CD14-positive monocyte (primary cell): ENCODE results near the gene C8G. TPM values are rescaled to one million over a fixed set of nuclear protein-coding genes. Genes with fewer than 3 reads are reported as not detected.

Source experiments
- DNase-seq, 3 donors: peaks; one replicate each; pipeline ENCODE4 v3.0.0-alpha.2; 2011 to 2022
- H2AFZ ChIP-seq: 2 replicates; pipeline ENCODE4 v1.6.0; 2012; ENCODE audit warnings: mild to moderate bottlenecking, low read depth, low read length, inconsistent platforms; ENCODE audit not compliant: insufficient read depth, poor library complexity, severe bottlenecking
- H3K27ac ChIP-seq, 2 donors: 1 replicate in 1 of 2; 2 replicates in 1 of 2; pipeline ENCODE4 v1.5.1; 2012 to 2013; ENCODE audit warnings: low read length in 2 of 2, control low read depth in 1 of 2, inconsistent platforms in 1 of 2, low read depth in 1 of 2, mild to moderate bottlenecking in 1 of 2
- H3K27me3 ChIP-seq, 2 donors: one replicate each; pipeline versions ENCODE4 v1.6.0 to v1.6.1; 2011 to 2013; ENCODE audit warnings: low read length in 2 of 2; ENCODE audit not compliant: control insufficient read depth in 2 of 2, insufficient read depth in 2 of 2
- H3K36me3 ChIP-seq, 2 donors: replicated peaks in 1 of 2; 1 replicate in 1 of 2; 2 replicates in 1 of 2; pipeline versions ENCODE4 v1.5.1 to v1.6.1; 2012 to 2013; ENCODE audit warnings: low read length in 2 of 2, control low read depth in 1 of 2, inconsistent platforms in 1 of 2, mild to moderate bottlenecking in 1 of 2; ENCODE audit not compliant: insufficient read depth in 2 of 2, control insufficient read depth in 1 of 2
- H3K4me1 ChIP-seq, 2 donors: 1 replicate in 1 of 2; 2 replicates in 1 of 2; pipeline versions ENCODE4 v1.5.1 to v1.6.1; 2012 to 2013; ENCODE audit warnings: low read length in 2 of 2, control low read depth in 1 of 2, inconsistent platforms in 1 of 2, mild to moderate bottlenecking in 1 of 2, moderate library complexity in 1 of 2; ENCODE audit not compliant: insufficient read depth in 2 of 2, control insufficient read depth in 1 of 2
- H3K4me2 ChIP-seq: replicated peaks from 2 replicates; pipeline ENCODE3; 2012; ENCODE audit warnings: low read length, moderate library complexity, mild to moderate bottlenecking; ENCODE audit not compliant: poor library complexity, severe bottlenecking; ENCODE audit errors: extremely low read depth
- H3K4me3 ChIP-seq, 3 experiments: fragments of 200-600 bp in 1 of 3; sonication (generic) in 1 of 3; replicated peaks in 1 of 3; 1 replicate in 2 of 3; 2 replicates in 1 of 3; pipeline ENCODE4 v1.5.1; 2011 to 2013; ENCODE audit warnings: low read length in 3 of 3, mild to moderate bottlenecking in 3 of 3, control low read depth in 2 of 3, low read depth in 2 of 3, inconsistent platforms in 1 of 3, moderate library complexity in 1 of 3
- H3K79me2 ChIP-seq: 2 replicates; pipeline ENCODE4 v1.6.0; 2012; ENCODE audit warnings: mild to moderate bottlenecking, control low read depth, inconsistent platforms, low read length, moderate library complexity; ENCODE audit not compliant: insufficient read depth
- H3K9ac ChIP-seq: 2 replicates; pipeline ENCODE4 v1.6.0; 2017; ENCODE audit warnings: low read length, mild to moderate bottlenecking; ENCODE audit not compliant: insufficient read depth, poor library complexity, severe bottlenecking
- H3K9me3 ChIP-seq, 2 donors: replicated peaks in 1 of 2; 1 replicate in 1 of 2; 2 replicates in 1 of 2; pipeline versions ENCODE4 v1.5.1 to v1.6.1; 2012 to 2013; ENCODE audit warnings: low read length in 2 of 2, control low read depth in 1 of 2; ENCODE audit not compliant: control insufficient read depth in 1 of 2, insufficient read depth in 1 of 2
- H4K20me1 ChIP-seq: 2 replicates; pipeline ENCODE4 v1.6.0; 2012; ENCODE audit warnings: mild to moderate bottlenecking, low read length, control low read depth, moderate library complexity; ENCODE audit not compliant: insufficient read depth
- H3K27ac Mint-ChIP-seq, 7 donors: one replicate each; pipeline ENCODE4 v1.8.0; 2020; ENCODE audit warnings: mild to moderate bottlenecking in 7 of 7, mixed read lengths in 7 of 7, moderate library complexity in 6 of 7, inconsistent platforms in 2 of 7
- H3K27me3 Mint-ChIP-seq, 3 donors: one replicate each; pipeline ENCODE4 v1.8.0; 2021 to 2022; ENCODE audit warnings: low read depth in 3 of 3, mild to moderate bottlenecking in 3 of 3, mixed read lengths in 3 of 3, moderate library complexity in 3 of 3, inconsistent platforms in 1 of 3
- H3K36me3 Mint-ChIP-seq, 2 donors: one replicate each; pipeline ENCODE4 v1.8.0; 2020; ENCODE audit warnings: mixed read lengths in 2 of 2, inconsistent platforms in 1 of 2, mild to moderate bottlenecking in 1 of 2
- H3K4me1 Mint-ChIP-seq: one replicate; pipeline ENCODE4 v1.8.0; 2020; ENCODE audit warnings: mild to moderate bottlenecking, mixed read lengths
- H3K4me3 Mint-ChIP-seq, 2 donors: one replicate each; pipeline ENCODE4 v1.8.0; 2020; ENCODE audit warnings: mild to moderate bottlenecking in 2 of 2, mixed read lengths in 2 of 2, moderate library complexity in 1 of 2
- H3K9me3 Mint-ChIP-seq, 7 donors: one replicate each; pipeline ENCODE4 v1.8.0; 2020 to 2022; ENCODE audit warnings: mixed read lengths in 7 of 7, mild to moderate bottlenecking in 6 of 7, moderate library complexity in 6 of 7, inconsistent platforms in 2 of 7
- WGBS: methylation state at CpG from one replicate; pipeline ENCODE4 v1.1.5; 2013; ENCODE audit warnings: missing lambda C conversion rate; ENCODE audit not compliant: insufficient coverage; 5-methylcytosine and 5-hydroxymethylcytosine counted together
- intact Hi-C, 2 donors: fragments of 100-400 bp; cut with micrococcal nuclease; formaldehyde crosslinking; loops; one replicate each; pipeline versions ENCODE4 v1.15.0 to v1.15.1; 2023
- polyA plus RNA-seq, 3 donors: library from polyadenylated mRNA; depleted of rRNA in 1 of 3; unstranded in 2 of 3; stranded (reverse) in 1 of 3; fragments of 300-500 nt in 2 of 3; fragments of >200 nt in 1 of 3; fragmentation: Illumina TruSeq in 2 of 3; gene quantifications; 1 replicate in 2 of 3; 2 replicates in 1 of 3; pipeline ENCODE4 v1.2.3, GENCODE V29; 2012 to 2021
- TF ChIP-seq, protein P1 (sequence below): fragments of 200-600 bp; IDR thresholded peaks from one replicate; pipeline ENCODE4 v1.8.0; 2022; ENCODE audit warnings: antibody characterized with exemption, mild to moderate bottlenecking

C8G gene
- polyA plus RNA-seq, 3 donors = 0.55 to 0.72 TPM; not detected in 1

GRCh38 chr9:136947028-136947891 is 2.2 kb downstream of the C8G start:
- intact Hi-C loops = loop anchor here (10.0 kb wide), 3 partner anchors 88 to 142 kb away; partner anchors contain the start of genes AJM1 (in 1 of the 2), FUT7 (in 1 of the 2), PHPT1 (in 1 of the 2) and RABL6 (in 1 of the 2)
- peaks cover 4 to 10% of the 10 kb centered on the region in 2 donors for H3K36me3 Mint-ChIP-seq
- WGBS = 85% methylated on average over 12 of the region's 26 CpGs
- Histone ChIP-seq H2AFZ (no peak overlapping the region), H3K4me3 (no peak overlapping the region), H4K20me1 (peaks cover 17% of the 10 kb centered on the region), H3K79me2 (peaks cover 19% of the 10 kb centered on the region), H3K27ac (no peak overlapping the region), H3K4me1 (peaks cover 25 to 41% of the 10 kb centered on the region in 2 donors), H3K36me3 (peaks cover 8 to 10% of the 10 kb centered on the region in 2 donors), H3K4me2 (no peak overlapping the region), H3K9ac (no peak overlapping the region), H3K27me3 (no peaks in the 10 kb centered on the region), H3K9me3 (no peaks in the 10 kb centered on the region)
- no peak for DNase-seq
- no peaks in the 10 kb centered on the region for H3K9me3 Mint-ChIP-seq
- no peak overlapping the region for H3K4me3 Mint-ChIP-seq
- H3K4me1 Mint-ChIP-seq = peaks cover 15% of the 10 kb centered on the region
- H3K27ac Mint-ChIP-seq = no peak overlapping the region
- TF ChIP-seq, protein P1, sequence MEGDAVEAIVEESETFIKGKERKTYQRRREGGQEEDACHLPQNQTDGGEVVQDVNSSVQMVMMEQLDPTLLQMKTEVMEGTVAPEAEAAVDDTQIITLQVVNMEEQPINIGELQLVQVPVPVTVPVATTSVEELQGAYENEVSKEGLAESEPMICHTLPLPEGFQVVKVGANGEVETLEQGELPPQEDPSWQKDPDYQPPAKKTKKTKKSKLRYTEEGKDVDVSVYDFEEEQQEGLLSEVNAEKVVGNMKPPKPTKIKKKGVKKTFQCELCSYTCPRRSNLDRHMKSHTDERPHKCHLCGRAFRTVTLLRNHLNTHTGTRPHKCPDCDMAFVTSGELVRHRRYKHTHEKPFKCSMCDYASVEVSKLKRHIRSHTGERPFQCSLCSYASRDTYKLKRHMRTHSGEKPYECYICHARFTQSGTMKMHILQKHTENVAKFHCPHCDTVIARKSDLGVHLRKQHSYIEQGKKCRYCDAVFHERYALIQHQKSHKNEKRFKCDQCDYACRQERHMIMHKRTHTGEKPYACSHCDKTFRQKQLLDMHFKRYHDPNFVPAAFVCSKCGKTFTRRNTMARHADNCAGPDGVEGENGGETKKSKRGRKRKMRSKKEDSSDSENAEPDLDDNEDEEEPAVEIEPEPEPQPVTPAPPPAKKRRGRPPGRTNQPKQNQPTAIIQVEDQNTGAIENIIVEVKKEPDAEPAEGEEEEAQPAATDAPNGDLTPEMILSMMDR = no peak
- H3K27me3 Mint-ChIP-seq = peaks cover 0 to 6% (median 4%) of the 10 kb centered on the region in 3 donors

DNA sequence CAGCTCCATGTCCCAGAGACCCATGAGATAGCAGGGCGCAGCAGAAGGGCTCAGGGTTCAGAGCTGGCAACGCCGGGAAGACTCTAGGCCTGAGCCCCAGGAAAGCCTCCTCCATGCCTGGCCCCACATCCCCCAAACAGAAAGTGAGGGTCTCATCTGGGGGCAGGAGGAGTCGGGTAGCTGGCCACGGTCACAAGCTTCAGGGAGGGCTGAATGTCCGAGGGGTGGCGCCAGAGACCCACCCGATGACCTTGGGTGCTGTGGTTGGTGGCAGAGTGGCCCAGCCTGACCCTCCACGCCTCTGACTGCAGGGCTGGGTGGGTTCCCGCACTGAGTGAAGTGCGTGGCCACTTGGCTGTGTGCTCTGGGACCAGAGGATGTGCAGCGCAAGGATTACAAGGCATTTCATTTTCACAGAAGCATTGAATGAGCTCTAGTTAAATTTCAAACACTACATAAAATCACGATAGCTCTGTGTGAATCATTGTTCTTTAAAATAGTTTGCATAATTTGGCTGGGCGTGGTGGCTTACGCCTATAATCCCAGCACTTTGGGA is 3.0 kb downstream of the C8G start:
- Histone ChIP-seq H3K27ac (no peak overlapping the region), H3K9me3 (no peaks in the 10 kb centered on the region), H4K20me1 (peaks cover 9% of the 10 kb centered on the region), H2AFZ (no peak overlapping the region), H3K9ac (no peak overlapping the region), H3K36me3 (peaks cover under 1 to 2% of the 10 kb centered on the region in 2 donors), H3K27me3 (no peaks in the 10 kb centered on the region), H3K79me2 (peaks cover 11% of the 10 kb centered on the region), H3K4me3 (no peak overlapping the region), H3K4me2 (no peak overlapping the region), H3K4me1 (peaks cover 24 to 35% of the 10 kb centered on the region in 2 donors)
- peak in 2 of 3 donors; percentile 22 to 34 for DNase-seq
- TF ChIP-seq, protein P1 = peak; percentile 37
- Mint-ChIP-seq H3K36me3 (peaks cover 0 to 3% of the 10 kb centered on the region in 2 donors), H3K27me3 (peaks cover 0 to 6% (median 4%) of the 10 kb centered on the region in 3 donors), H3K27ac (no peak overlapping the region), H3K4me3 (peak overlapping the region in 1 of 2 donors; percentile 6), H3K9me3 (no peaks in the 10 kb centered on the region), H3K4me1 (peaks cover 15% of the 10 kb centered on the region)
- WGBS = 28% methylated on average over 7 of the region's 15 CpGs
- intact Hi-C loops = loop anchor here (10.0 kb wide), 3 partner anchors 87 to 143 kb away; partner anchors contain the start of genes AJM1 (in 1 of the 2), FUT7 (in 1 of the 2), PHPT1 (in 1 of the 2) and RABL6 (in 1 of the 2)
